ENCODE results near the gene FABP1.

The FABP1 gene

GRCh38 chr2:88081924-88082608 lies 45.8 kb downstream of the FABP1 start:
- no peak for DNase-seq (ENCODE audit: low read depth in 2 of 2)

GRCh38 chr2:88080545-88080944 lies 47.3 kb downstream of the FABP1 start:
- no peak for DNase-seq (ENCODE audit: low read depth in 2 of 2)

GRCh38 chr2:88078643-88079172 lies 49.2 kb downstream of the FABP1 start:
- no peak for DNase-seq (ENCODE audit: low read depth in 2 of 2)

- no peak for DNase-seq (ENCODE audit: low read depth in 2 of 2)
Measured at GRCh38 chr2:88077080-88077479, 50.8 kb downstream of the FABP1 start.

- no peak for DNase-seq (ENCODE audit: low read depth in 2 of 2)
Measured at GRCh38 chr2:88074854-88075292, 53.0 kb downstream of the FABP1 start.

GRCh38 chr2:88074150-88074549 lies 53.7 kb downstream of the FABP1 start:
- DNase-seq (ENCODE audit: low read depth in 2 of 2) = no peak

Measured in stimulated activated CD8-positive, alpha-beta memory T cell treated with anti-CD3 and anti-CD28 coated beads, Interleukin-2, amount 100 ng/mL, for 1 hour (primary cell).